DMS114 treated with DMSO at 0.1 percent for 48 hours (cell line): ENCODE measurements around the gene EHMT1.
"Not testable (repeated sequence)": the region's sequence is repeated elsewhere in the genome, so short reads cannot be mapped to it uniquely, and the experiment has no call there.

Experiments
- DNase-seq: peaks from one replicate; lab custom pipeline; 2025; ENCODE audit not compliant: unreplicated experiment; lab: John Stamatoyannopoulos, UW

EHMT1 gene

GRCh38 chr9:137800196-137801022, 181.6 kb downstream of the EHMT1 start:
- DNase-seq = no peak

GRCh38 chr9:137801023-137801319, 182.2 kb downstream of the EHMT1 start:
- DNase-seq = no peak

GRCh38 chr9:137802021-137802420, 183.2 kb downstream of the EHMT1 start:
- no peak for DNase-seq

- no peak for DNase-seq
Observed at GRCh38 chr9:137802521-137803243, 183.9 kb downstream of the EHMT1 start.

- no peak for DNase-seq
Observed at GRCh38 chr9:137804908-137805630, 186.3 kb downstream of the EHMT1 start.

- DNase-seq = no peak
Observed at GRCh38 chr9:137807721-137808703, 189.2 kb downstream of the EHMT1 start.

- no peak for DNase-seq
Observed at GRCh38 chr9:137809040-137809576, 190.3 kb downstream of the EHMT1 start.

- DNase-seq = not testable (repeated sequence)
Observed at GRCh38 chr9:137809726-137810450, 191.1 kb downstream of the EHMT1 start.

- DNase-seq = no peak
Observed at GRCh38 chr9:137811283-137811870, 192.6 kb downstream of the EHMT1 start.

GRCh38 chr9:137812356-137813023, 193.7 kb downstream of the EHMT1 start:
- no peak for DNase-seq

- DNase-seq = no peak
Observed at GRCh38 chr9:137813167-137813566, 194.4 kb downstream of the EHMT1 start.

GRCh38 chr9:137813651-137814415, 195.0 kb downstream of the EHMT1 start:
- DNase-seq = no peak

- no peak for DNase-seq
Observed at GRCh38 chr9:137814436-137814835, 195.6 kb downstream of the EHMT1 start.

GRCh38 chr9:137814841-137815240, 196.0 kb downstream of the EHMT1 start:
- DNase-seq = no peak

- no peak for DNase-seq
Observed at GRCh38 chr9:137815256-137816255, 196.8 kb downstream of the EHMT1 start.

- no peak for DNase-seq
Observed at GRCh38 chr9:137816531-137817235, 197.9 kb downstream of the EHMT1 start.
